ENCODE results near the gene COG5.
A peak's percentile ranks its signal among the peaks of the same experiment; 100 is the strongest.

The COG5 gene

DNA sequence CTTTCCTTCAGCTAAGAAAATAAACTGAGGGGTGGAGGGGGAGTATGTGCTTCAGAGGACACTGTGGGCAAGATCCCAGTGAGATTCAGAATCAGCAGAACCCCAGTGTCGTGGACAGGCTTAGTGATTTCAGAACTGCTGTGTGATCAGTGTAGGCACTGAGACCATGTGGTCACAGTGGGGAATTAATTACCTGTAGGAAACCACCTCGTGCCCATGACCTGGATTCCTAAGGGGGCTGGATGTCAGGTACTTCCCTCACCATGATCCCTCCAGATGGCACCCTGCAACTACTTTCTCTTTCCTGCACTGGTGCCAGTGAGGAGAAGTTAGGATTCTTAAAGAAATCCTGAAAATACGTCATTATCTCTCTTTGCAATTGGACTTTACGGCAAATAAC lies 330.5 kb downstream of the COG5 start:
- TF ChIP-seq GATA2 (IDR thresholded peaks at IDR 0.05; ENCODE audit: low read depth, low read length) (no peak), GATA3 (IDR thresholded peaks at IDR 0.05; ENCODE audit: low read depth, low read length) (no peak)

DNA sequence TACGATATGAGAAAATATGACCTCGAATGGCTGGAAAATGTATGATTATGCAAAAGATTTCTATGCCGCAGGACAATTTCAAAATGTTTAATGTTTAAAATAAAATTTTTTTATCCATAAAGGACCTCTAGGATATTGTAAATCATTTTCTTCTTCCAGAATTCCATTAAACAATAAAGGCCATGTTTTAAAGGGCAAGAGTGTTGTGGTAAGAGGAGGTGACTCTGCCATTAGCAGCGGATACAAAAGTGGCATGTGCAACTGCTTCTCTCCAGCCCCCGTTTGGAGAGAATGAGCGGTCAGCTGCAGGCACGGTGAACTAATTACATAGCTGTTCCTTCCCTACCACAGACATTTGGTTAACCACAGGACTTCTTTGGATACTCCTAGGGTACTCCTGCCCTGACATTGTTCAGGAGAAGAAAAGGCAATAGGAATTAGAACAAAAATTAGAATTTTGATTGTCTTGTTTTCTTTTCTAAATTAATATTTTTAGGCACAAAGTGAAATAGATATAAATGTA lies 331.1 kb downstream of the COG5 start:
- no peak for TF ChIP-seq GATA3 (IDR thresholded peaks at IDR 0.05; ENCODE audit: low read depth, low read length)
- no peak for TF ChIP-seq GATA2 (IDR thresholded peaks at IDR 0.05; ENCODE audit: low read depth, low read length)

DNA sequence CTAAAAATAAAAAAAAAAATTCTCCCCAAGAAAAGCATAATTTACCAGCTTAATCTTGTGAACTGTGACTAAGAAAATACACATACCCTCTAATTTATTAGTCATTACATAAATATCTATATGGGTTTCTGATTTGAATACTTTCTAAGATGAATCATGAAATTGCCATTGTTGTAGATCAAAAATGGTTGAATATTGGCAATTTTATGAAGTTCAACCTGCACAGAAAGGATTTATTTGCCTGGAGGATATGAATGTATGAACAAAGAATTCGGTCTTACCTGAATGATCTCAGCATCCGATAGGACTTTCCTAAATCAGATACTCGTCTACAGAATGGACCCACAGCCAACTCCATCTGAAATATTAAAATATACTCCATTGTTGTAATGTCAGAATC lies 333.4 kb downstream of the COG5 start:
- TF ChIP-seq GATA2 (IDR thresholded peaks at IDR 0.05; ENCODE audit: low read depth, low read length) (no peak), GATA3 (IDR thresholded peaks at IDR 0.05; ENCODE audit: low read depth, low read length) (no peak)

DNA sequence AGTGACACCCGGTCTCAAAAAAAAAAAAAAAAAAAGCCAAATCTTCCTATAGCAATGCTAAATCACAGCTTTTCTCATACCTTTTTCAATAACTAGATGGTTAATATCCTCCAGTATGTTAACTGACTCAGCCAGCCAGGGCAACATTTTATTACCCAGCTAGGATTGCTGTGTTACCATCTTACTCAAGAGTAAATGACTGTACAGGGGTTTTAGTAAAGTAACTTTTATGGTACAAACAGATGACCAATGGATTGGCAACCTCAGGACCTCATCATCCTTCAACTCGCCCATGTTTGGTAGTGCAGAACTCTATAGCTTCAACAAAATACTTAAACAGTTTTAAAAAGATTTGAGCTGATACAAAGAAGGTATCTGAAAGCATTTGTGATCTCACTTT lies 335.4 kb downstream of the COG5 start:
- TF ChIP-seq GATA3 (IDR thresholded peaks at IDR 0.05; ENCODE audit: low read depth, low read length) (no peak), GATA2 (IDR thresholded peaks at IDR 0.05; ENCODE audit: low read depth, low read length) (no peak)

DNA sequence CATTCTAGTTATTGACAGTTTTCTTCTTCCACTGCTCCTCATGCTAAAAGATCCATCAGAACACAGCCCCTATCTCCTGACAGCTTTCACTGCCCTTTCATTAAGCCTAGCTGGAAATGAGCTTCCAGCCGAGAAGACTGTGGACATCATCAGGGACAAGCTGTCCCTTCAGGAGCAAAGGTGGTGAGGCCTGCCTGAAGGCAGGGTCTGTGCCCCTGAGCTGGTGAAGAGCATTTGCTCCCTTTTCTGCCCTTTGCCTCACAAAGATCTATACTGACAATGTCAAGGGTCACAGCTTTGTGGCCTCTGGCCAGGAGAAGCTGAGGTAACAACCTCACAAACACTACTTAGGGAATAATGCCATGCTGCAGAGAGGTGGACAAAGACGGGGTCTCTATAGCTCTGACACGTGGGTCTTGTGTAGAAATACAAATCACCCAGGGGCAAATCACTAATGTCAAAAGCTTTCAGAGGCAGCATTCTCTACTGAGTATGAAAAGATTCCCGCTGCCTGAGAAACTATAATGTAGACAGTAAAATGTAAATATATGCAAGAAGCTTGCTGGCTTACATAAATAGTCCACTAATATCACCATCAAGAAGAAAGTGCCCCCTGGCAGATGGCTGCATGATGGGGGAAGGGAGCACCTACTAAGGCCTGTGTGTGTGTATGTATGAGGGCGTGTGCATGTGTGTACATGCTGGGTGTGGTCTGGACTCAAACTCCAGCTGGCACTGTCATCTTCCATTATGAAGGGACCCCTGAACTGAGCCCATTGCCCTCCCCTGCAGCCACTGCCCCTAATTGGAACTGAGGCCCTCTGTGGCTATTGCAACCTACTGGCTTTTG lies 339.1 kb downstream of the COG5 start:
- TF ChIP-seq GATA3 (IDR thresholded peaks at IDR 0.05; ENCODE audit: low read depth, low read length) = no peak
- no peak for TF ChIP-seq GATA2 (IDR thresholded peaks at IDR 0.05; ENCODE audit: low read depth, low read length)

DNA sequence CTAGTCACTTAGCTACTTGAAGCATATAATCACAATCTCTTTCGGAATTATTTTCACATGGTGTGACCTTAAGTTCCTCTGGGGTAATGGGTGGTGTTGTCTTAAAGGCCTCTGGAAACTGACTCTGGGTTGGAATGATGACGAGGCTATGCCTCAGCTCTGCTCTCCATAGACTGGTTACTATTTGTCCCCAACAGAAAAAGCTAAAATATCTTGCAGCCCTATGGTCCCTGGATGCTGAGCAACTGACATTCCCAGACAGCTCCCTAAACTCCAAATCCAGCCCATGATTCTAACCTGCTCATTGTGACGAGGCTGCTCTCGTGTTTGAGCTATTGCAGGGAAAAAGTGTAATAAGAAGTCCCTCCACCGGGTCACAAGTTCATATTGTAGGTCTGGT lies 343.4 kb downstream of the COG5 start:
- TF ChIP-seq GATA3 (IDR thresholded peaks at IDR 0.05; ENCODE audit: low read depth, low read length) (no peak), GATA2 (IDR thresholded peaks at IDR 0.05; ENCODE audit: low read depth, low read length) (no peak)

DNA sequence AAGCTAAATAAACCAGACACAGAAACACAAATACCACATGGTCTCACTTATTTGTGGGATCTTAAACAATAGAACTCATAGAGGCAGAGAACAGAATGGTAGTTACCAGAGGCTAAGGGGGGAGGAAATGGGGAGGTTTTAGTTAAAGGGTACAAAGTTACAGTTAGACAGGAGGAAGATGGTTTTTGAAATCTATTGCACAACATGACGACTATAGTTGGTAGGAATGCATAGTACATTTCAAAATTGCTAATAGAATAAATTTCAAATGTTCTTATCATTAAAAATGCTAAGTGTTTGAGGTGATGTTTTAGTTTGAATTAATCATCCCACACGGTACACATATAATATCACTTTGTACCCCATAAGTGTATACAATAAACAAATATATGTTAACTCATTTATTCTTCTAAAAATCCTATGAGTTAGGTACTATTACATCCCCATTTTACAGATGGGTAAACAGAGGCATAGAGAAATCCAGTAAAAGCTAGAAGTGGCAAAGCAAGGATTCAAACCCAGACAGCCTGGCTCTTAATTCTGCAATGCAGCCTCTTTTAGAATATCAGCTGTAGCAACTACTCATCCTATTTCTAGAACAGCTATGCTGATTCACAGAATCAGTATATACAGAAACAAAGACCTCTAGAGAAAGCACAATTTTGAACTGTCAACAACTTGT lies 344.0 kb downstream of the COG5 start:
- TF ChIP-seq GATA3 (IDR thresholded peaks at IDR 0.05; ENCODE audit: low read depth, low read length) (no peak), GATA2 (IDR thresholded peaks at IDR 0.05; ENCODE audit: low read depth, low read length) (no peak)

DNA sequence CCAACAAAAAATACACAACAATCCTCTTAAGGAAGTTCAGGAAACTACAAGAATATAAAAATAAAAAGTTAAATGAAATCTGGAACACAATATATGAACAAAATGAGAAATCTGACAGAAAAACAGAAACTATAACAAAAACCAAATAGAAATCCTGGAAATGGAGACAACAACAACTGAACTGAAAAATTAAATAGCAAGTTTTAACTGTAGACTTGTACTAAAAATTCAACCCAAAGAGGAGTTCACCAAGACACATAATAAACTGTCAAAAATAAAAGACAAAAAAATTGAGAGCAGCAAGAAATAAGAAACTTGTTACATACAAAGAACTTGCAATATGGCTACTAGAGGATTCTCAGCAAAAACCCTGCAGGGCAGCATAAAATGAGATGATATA lies 349.8 kb downstream of the COG5 start:
- TF ChIP-seq GATA2 (IDR thresholded peaks at IDR 0.05; ENCODE audit: low read depth, low read length) = no peak
- no peak for TF ChIP-seq GATA3 (IDR thresholded peaks at IDR 0.05; ENCODE audit: low read depth, low read length)

DNA sequence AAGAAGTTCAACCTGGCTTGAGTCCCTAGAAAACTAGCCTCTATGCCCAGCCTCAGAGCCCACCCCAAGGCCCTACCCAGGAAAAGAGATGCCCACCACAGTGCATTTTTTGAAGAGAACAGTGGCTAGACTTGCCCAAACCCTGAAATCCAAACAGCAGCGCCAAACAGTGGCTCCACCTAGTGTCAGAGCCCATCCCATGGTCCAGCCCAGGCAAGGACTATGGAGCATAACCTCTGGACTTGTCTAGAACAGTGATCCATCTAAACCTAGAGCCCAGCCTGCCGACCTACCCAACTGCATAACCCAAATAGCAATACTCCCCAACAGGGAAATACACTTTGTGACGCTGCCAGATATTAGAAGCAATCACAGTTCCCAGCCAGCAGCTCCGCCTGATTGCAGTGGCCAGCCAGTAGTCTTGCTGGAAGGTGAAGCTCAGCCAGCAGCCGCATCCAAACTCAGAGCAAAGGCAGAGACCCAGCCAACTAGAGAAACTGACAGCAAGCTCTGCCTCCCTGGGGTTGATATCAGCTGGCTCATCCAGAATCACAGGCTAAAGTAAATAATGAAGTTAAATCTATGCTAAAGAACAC lies 350.4 kb downstream of the COG5 start:
- no peak for TF ChIP-seq GATA2 (IDR thresholded peaks at IDR 0.05; ENCODE audit: low read depth, low read length)
- TF ChIP-seq GATA3 (IDR thresholded peaks at IDR 0.05; ENCODE audit: low read depth, low read length) = no peak

DNA sequence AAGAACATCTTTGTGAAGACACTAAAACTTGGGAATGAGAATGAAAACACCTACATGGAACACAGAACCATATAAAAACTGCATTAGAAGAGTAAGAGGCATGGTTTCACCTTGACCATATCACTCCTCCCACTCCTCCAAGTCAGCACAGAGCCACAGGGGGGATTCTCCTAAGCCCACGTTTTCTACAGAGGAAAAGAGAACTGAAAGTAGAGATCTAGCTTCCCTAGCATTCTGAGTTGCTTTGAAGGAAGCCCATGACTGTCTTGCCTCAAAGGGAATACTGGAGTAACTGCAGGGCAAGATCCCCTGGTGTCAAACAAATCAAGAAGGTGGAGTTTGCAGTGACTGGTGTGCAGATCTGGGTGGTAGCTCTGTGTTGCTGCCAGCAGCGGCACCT lies 351.0 kb downstream of the COG5 start:
- TF ChIP-seq GATA2 (IDR thresholded peaks at IDR 0.05; ENCODE audit: low read depth, low read length) = no peak
- no peak for TF ChIP-seq GATA3 (IDR thresholded peaks at IDR 0.05; ENCODE audit: low read depth, low read length)

DNA sequence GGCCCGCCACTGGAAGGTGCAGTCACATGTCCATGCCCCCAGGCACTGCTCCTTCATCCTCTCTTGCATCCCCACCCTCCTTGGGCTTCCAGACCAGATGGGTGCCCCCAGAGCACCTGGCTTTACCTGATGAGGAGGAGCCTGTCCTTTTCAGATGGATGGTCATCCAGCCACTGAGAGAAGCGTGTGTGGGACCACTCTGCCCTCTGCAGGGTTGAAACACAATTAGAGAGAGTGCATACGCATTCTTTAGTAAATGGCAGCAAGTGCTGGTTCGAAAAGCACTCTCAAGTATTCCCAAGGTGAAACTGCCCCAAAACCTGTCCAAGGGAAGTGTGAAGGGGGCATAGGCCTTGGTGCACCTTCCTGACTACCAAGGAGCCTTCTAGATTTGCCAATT lies 353.3 kb downstream of the COG5 start:
- TF ChIP-seq GATA3 (IDR thresholded peaks at IDR 0.05; ENCODE audit: low read depth, low read length) (no peak), GATA2 (IDR thresholded peaks at IDR 0.05; ENCODE audit: low read depth, low read length) (no peak)

DNA sequence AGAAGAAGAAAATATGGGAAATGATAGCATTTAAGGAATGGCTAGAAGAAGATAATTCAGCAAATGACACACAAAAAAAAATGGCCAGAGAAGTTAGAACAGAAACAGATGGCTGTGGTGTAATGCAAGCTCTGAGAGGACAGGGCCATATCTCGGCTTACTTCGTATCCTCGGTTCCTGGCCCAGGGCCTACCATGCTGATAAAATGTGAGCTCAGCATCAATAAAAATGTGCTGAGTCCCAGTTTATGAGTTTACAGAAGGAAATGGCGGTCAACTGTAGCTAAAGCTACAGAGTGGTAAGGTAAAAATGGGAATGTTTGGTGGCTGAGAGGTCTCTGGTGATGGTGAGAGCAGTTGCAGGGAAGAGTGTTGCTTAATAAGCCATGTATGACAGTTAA lies 354.2 kb downstream of the COG5 start:
- no peak for TF ChIP-seq GATA2 (IDR thresholded peaks at IDR 0.05; ENCODE audit: low read depth, low read length)
- TF ChIP-seq GATA3 (IDR thresholded peaks at IDR 0.05; ENCODE audit: low read depth, low read length) = no peak

DNA sequence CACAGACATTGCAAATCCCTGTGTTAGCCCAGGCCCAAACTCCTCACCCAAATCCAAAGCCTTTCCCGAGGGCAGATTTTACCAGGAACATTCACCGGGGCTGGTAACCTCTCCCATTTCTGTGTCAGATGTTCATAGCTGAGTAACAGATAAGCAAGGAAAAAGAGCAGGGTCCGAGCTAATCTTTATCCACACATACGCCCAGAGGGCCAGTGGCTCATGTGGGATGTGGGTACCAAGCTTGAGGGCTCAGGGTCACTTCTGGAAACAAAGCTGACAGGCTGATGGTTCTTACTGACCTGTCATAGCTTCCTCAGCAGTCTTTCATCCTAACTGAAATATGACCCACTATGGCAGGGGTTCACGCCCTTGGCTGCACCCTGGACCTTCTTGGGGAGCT lies 355.2 kb downstream of the COG5 start:
- TF ChIP-seq GATA3 (IDR thresholded peaks at IDR 0.05; ENCODE audit: low read depth, low read length) (no peak), GATA2 (IDR thresholded peaks at IDR 0.05; ENCODE audit: low read depth, low read length) (0 out of 2 replicates have a peak, but pooled peaks have one; percentile 5)

DNA sequence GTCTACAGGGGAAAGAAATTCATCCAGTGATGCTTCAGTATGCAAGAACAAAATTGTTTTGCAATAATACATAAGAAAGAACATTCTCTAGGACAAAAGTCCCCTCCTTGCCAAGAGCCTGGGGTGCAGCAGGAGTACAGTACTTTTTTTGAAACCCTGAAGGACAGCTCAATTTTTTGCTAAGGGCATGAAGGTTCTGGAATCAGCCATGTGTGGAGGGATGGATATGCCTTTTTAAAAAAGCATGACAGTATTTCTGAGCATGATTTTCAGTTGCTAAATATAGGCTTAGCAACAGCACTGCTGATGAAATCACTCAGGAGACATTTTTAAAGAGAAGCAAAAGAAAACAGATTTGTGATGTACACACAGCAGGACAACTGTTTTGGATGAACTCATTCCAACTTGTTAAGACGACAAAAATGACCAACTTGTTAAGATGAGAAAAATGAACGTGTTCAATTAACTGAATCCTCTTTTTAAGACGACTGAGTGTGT lies 355.6 kb downstream of the COG5 start:
- TF ChIP-seq GATA3 (IDR thresholded peaks at IDR 0.05; ENCODE audit: low read depth, low read length) (no peak), GATA2 (IDR thresholded peaks at IDR 0.05; ENCODE audit: low read depth, low read length) (no peak)
